ENCODE data around the gene TMEM87B.

Gene TMEM87B

GRCh38 chr2:112151701-112152440, 96.8 kb downstream of the TMEM87B start:
- in situ Hi-C loops (cut with MboI; ENCODE audit: low sequenced_read_pairs, unreplicated experiment) = no loop called here
- TF ChIP-seq CTCF (IDR thresholded peaks at IDR 0.05; ENCODE audit: borderline replicate concordance, control extremely low read depth, extremely low read depth, insufficient read depth, missing control alignments) = no peak
- no peak for DNase-seq (ENCODE audit: low spot score)

GRCh38 chr2:112152476-112153178, 97.6 kb downstream of the TMEM87B start:
- in situ Hi-C loops (cut with MboI; ENCODE audit: low sequenced_read_pairs, unreplicated experiment) = no loop called here
- TF ChIP-seq CTCF (IDR thresholded peaks at IDR 0.05; ENCODE audit: borderline replicate concordance, control extremely low read depth, extremely low read depth, insufficient read depth, missing control alignments) = no peak
- no peak for DNase-seq (ENCODE audit: low spot score)

- no peak for DNase-seq (ENCODE audit: low spot score)
- in situ Hi-C loops (cut with MboI; ENCODE audit: low sequenced_read_pairs, unreplicated experiment) = no loop called here
- no peak for TF ChIP-seq CTCF (IDR thresholded peaks at IDR 0.05; ENCODE audit: borderline replicate concordance, control extremely low read depth, extremely low read depth, insufficient read depth, missing control alignments)
Measured at GRCh38 chr2:112153179-112153490, 98.1 kb downstream of the TMEM87B start.

GRCh38 chr2:112153501-112153900, 98.4 kb downstream of the TMEM87B start:
- in situ Hi-C loops (cut with MboI; ENCODE audit: low sequenced_read_pairs, unreplicated experiment) = no loop called here
- no peak for DNase-seq (ENCODE audit: low spot score)

DNA sequence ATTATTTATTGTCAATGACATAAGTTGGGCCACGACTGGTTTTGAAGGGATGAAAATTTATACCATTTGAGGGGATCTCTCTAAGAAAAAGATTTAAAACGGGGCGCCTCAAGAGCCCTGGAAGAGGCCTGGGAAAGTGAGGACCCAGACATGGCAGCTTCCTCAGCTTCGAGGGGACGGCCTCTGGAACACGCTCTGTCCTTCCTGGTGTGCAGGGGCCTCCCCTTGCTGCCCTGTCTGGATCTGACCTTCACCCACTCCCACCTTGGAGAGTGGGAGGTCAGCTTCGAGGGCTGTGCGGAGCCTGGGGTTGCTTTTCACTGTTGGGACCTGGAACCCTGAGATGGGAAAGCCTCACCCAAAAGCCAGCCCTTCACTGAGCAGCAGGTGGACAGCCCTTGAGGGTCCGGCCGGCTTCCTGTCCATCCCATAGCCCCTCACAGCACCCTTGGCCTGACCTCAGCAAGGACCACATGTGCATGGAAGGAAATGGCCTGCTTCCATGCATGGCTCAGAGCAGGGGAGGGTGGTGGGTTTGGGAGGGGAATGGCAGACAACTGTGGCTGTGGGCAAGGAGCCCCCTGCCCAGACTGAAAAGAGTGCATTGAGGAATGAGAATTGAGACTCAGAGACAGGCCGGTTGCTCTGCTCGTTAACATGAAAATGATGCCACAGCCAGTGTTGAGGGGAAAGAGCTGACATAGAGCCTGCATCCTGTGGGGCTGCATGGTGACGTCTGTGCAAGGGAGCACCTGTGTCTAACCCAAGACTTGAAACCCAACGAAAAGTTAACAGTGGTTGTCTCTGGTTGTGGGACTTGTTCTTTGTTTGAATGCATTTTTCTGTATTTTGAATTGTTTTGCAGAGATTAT, 99.4 kb downstream of the TMEM87B start:
- no peak for TF ChIP-seq CTCF (IDR thresholded peaks at IDR 0.05; ENCODE audit: borderline replicate concordance, control extremely low read depth, extremely low read depth, insufficient read depth, missing control alignments)
- no peak for DNase-seq (ENCODE audit: low spot score)
- in situ Hi-C loops (cut with MboI; ENCODE audit: low sequenced_read_pairs, unreplicated experiment) = no loop called here

More at GRCh38 chr2:112153501-112153900, 98.4 kb downstream of the TMEM87B start:
- TF ChIP-seq CTCF (IDR thresholded peaks at IDR 0.05; ENCODE audit: borderline replicate concordance, control extremely low read depth, extremely low read depth, insufficient read depth, missing control alignments) = no peak

- no peak for TF ChIP-seq CTCF (IDR thresholded peaks at IDR 0.05; ENCODE audit: borderline replicate concordance, control extremely low read depth, extremely low read depth, insufficient read depth, missing control alignments)
- no peak for DNase-seq (ENCODE audit: low spot score)
- in situ Hi-C loops (cut with MboI; ENCODE audit: low sequenced_read_pairs, unreplicated experiment) = no loop called here
Measured at GRCh38 chr2:112155331-112156151, 100.5 kb downstream of the TMEM87B start.

Measured in GM13976 (cell line).